Heart left ventricle (tissue), 16 donors: ENCODE results near the gene PACSIN1. TPM values are rescaled to one million over a fixed set of nuclear protein-coding genes. Genes with fewer than 3 reads are reported as not detected.

Experiments used
- ATAC-seq, 4 donors: fragments of 200-7000 bp; cut with Tn5 transposase; one replicate each; pipeline ENCODE4 v1.9.1; 2020 to 2022; ENCODE audit warnings: moderate library complexity in 4 of 4, mild to moderate bottlenecking in 3 of 4, moderate number of reproducible peaks in 1 of 4
- DNase-seq, 5 donors: peaks; one replicate each; pipeline ENCODE4 v3.0.0-alpha.2; 2020
- H3K27ac ChIP-seq, 12 donors: fragments of 200-600 bp; sonication (generic) in 4 of 12; one replicate each; pipeline versions ENCODE4 v1.5.0 to v1.8.0; 2016 to 2022; ENCODE audit warnings: mild to moderate bottlenecking in 2 of 12
- H3K27me3 ChIP-seq, 9 donors: fragments of 200-600 bp; sonication (generic) in 2 of 9; one replicate each; pipeline versions ENCODE4 v1.5.1 to v1.8.0; 2016 to 2022; ENCODE audit warnings: mild to moderate bottlenecking in 3 of 9
- H3K36me3 ChIP-seq, 9 donors: fragments of 200-600 bp; sonication (generic) in 2 of 9; one replicate each; pipeline versions ENCODE4 v1.5.0 to v1.8.0; 2018 to 2022; ENCODE audit warnings: mild to moderate bottlenecking in 2 of 9
- H3K4me1 ChIP-seq, 12 donors: fragments of 200-600 bp; sonication (generic) in 4 of 12; one replicate each; pipeline versions ENCODE4 v1.5.0 to v1.8.0; 2016 to 2022; ENCODE audit warnings: mild to moderate bottlenecking in 3 of 12
- H3K4me3 ChIP-seq, 12 donors: fragments of 200-600 bp; sonication (generic) in 4 of 12; one replicate each; pipeline versions ENCODE4 v1.5.0 to v1.8.0; 2017 to 2022; ENCODE audit warnings: mild to moderate bottlenecking in 9 of 12, moderate library complexity in 4 of 12
- H3K9me3 ChIP-seq, 12 donors: fragments of 200-600 bp; sonication (generic) in 4 of 12; one replicate each; pipeline versions ENCODE4 v1.5.0 to v1.8.0; 2016 to 2022; ENCODE audit warnings: mild to moderate bottlenecking in 1 of 12
- POLR2A ChIP-seq, 2 donors: fragments of 450-650 bp; IDR thresholded peaks; one replicate each; pipeline ENCODE4 v1.6.1; 2017; ENCODE audit warnings: antibody characterized with exemption in 2 of 2, mild to moderate bottlenecking in 2 of 2, moderate library complexity in 2 of 2
- WGBS, 4 donors: extraction: QIAGEN DNeasy Blood & Tissue Kit in 2 of 4; methylation state at CpG; one replicate each; pipeline versions ENCODE4 v1.1.5 to v1.1.7; 2013 to 2018; 5-methylcytosine and 5-hydroxymethylcytosine counted together
- intact Hi-C, 10 donors: fragments of 100-400 bp; cut with DNase I; formaldehyde crosslinking; loops; one replicate each; pipeline versions ENCODE4 v1.11.1 to v1.14.2; 2022
- polyA plus RNA-seq, 2 donors: library from polyadenylated mRNA; stranded (reverse); fragments of 200-250 nt; gene quantifications; one replicate each; pipeline ENCODE4 v1.2.3, GENCODE V29; 2013
- total RNA-seq, 9 donors: library from RNA; depleted of rRNA in 2 of 9; stranded (reverse); fragments of >200 nt in 2 of 9; fragmentation: NEBNext Ultra II Directional in 3 of 9; extraction: Animal tissue kit (Norgen Biotek cat#: 25700) in 3 of 9; gene quantifications; one replicate each; pipeline versions ENCODE4 v1.1.0 to v1.2.4, GENCODE V29; 2016 to 2023
- TF ChIP-seq, protein P1 (sequence below), 12 donors: fragments of 200-600 bp; sonication (generic) in 4 of 12; IDR thresholded peaks; one replicate each; pipeline versions ENCODE4 v1.5.0 to v1.8.0; 2018 to 2022; ENCODE audit warnings: antibody characterized with exemption in 12 of 12, mild to moderate bottlenecking in 5 of 12
- donor health status: ischemic (EF 13 %, LVEDD 7.1; RV severe dilation, severe dysfunction).
- donor health status: healthy with polysubstance abuse.
- donor health status: DM: no; HTN: yes; CAD: no.
- donor health status: DM: no; HTN: no; CAD: no.
- donor health status: ischemic (EF 25% LVEDD 6.9; RV normal size, moderate dysfunction).
- donor health status: ischemic (EF 25% LVEDD 5.7; RV mildly dilated, moderate dysfunction).
- donor health status: healthy.
- donor health status: DM: yes; HTN: yes; CAD: no.
- donor health status: ischemic (EF 35%, LVEDD 5.7; RV mildly dilated, moderate dysfunction).
- donor health status: nonischemic (EF 11% LVEDD 7.7; RV severe dilation, severe dysfunction).
- donor health status: DM: yes; HTN: yes; CAD: no.
- donor health status: PGD.
- donor health status: ischemic (EF 29% LVEDD 5.4; RV normal size, mild dysfunction).
- donor health status: nonischemic (EF 23%, LVEDD 6.1; RV moderate dilation, normal function).

PACSIN1 gene
- total and polyA plus RNA-seq, 11 donors: 1.6 to 12.7 (median 6.0) TPM

- no peak for ATAC-seq
- Histone ChIP-seq H3K9me3 (no peaks in the 10 kb centered on the region), H3K36me3 (no peaks in the 10 kb centered on the region), H3K27ac (no peak overlapping the region), H3K4me1 (peaks cover 0 to 17% (median 2%) of the 10 kb centered on the region in 12 donors), H3K4me3 (no peak overlapping the region), H3K27me3 (no peaks in the 10 kb centered on the region)
- TF ChIP-seq, protein P1, sequence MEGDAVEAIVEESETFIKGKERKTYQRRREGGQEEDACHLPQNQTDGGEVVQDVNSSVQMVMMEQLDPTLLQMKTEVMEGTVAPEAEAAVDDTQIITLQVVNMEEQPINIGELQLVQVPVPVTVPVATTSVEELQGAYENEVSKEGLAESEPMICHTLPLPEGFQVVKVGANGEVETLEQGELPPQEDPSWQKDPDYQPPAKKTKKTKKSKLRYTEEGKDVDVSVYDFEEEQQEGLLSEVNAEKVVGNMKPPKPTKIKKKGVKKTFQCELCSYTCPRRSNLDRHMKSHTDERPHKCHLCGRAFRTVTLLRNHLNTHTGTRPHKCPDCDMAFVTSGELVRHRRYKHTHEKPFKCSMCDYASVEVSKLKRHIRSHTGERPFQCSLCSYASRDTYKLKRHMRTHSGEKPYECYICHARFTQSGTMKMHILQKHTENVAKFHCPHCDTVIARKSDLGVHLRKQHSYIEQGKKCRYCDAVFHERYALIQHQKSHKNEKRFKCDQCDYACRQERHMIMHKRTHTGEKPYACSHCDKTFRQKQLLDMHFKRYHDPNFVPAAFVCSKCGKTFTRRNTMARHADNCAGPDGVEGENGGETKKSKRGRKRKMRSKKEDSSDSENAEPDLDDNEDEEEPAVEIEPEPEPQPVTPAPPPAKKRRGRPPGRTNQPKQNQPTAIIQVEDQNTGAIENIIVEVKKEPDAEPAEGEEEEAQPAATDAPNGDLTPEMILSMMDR (IDR thresholded peaks at IDR 0.05): no peak
- TF ChIP-seq POLR2A (IDR thresholded peaks at IDR 0.05): no peak
- intact Hi-C loops: no loop called here
- 88 to 91% (median 90%) methylated on average over 10 to 11 of the region's 11 CpGs for WGBS, 4 donors
- DNase-seq: no peak
Observed at GRCh38 chr6:34547701-34548644, 82.1 kb downstream of the PACSIN1 start.

GRCh38 chr6:34549026-34549803 is 83.3 kb downstream of the PACSIN1 start:
- H3K27me3 ChIP-seq: no peaks in the 10 kb centered on the region
- no peak for TF ChIP-seq POLR2A (IDR thresholded peaks at IDR 0.05)
- TF ChIP-seq, protein P1 (IDR thresholded peaks at IDR 0.05): no peak
- no peaks in the 10 kb centered on the region for H3K36me3 ChIP-seq
- H3K4me3 ChIP-seq: no peak overlapping the region
- intact Hi-C loops: no loop called here
- H3K4me1 ChIP-seq: peaks cover 0 to 17% (median 2%) of the 10 kb centered on the region in 12 donors
- whole genome bisulfite sequencing, 4 donors: 84 to 90% (median 85%) methylated on average over 13 to 16 of the region's 16 CpGs
- no peak for ATAC-seq
- no peaks in the 10 kb centered on the region for H3K9me3 ChIP-seq
- DNase-seq: no peak
- no peak overlapping the region for H3K27ac ChIP-seq

GRCh38 chr6:34549804-34550202 is 83.9 kb downstream of the PACSIN1 start:
- no peak overlapping the region for H3K27ac ChIP-seq
- peaks cover 0 to 17% (median 2%) of the 10 kb centered on the region in 12 donors for H3K4me1 ChIP-seq
- intact Hi-C loops: no loop called here
- H3K9me3 ChIP-seq: no peaks in the 10 kb centered on the region
- no peak for ATAC-seq
- H3K36me3 ChIP-seq: no peaks in the 10 kb centered on the region
- TF ChIP-seq POLR2A (IDR thresholded peaks at IDR 0.05): no peak
- TF ChIP-seq, protein P1 (IDR thresholded peaks at IDR 0.05): no peak
- WGBS, 4 donors: 69 to 90% (median 81%) methylated on average over 1 to 2 of the region's 2 CpGs
- H3K27me3 ChIP-seq: no peaks in the 10 kb centered on the region
- no peak overlapping the region for H3K4me3 ChIP-seq
- DNase-seq: no peak

GRCh38 chr6:34551720-34552119 is 85.8 kb downstream of the PACSIN1 start:
- whole genome bisulfite sequencing, 4 donors: 90 to 96% (median 93%) methylated on average over 8 of the region's 8 CpGs
- Histone ChIP-seq H3K27ac (no peak overlapping the region), H3K9me3 (no peaks in the 10 kb centered on the region), H3K4me3 (no peak overlapping the region), H3K4me1 (peaks cover 0 to 7% (median 0%) of the 10 kb centered on the region in 12 donors), H3K36me3 (no peaks in the 10 kb centered on the region), H3K27me3 (no peaks in the 10 kb centered on the region)
- ATAC-seq (no peak), DNase-seq (no peak)
- TF ChIP-seq, protein P1 (IDR thresholded peaks at IDR 0.05): no peak
- TF ChIP-seq POLR2A (IDR thresholded peaks at IDR 0.05): no peak
- intact Hi-C loops: no loop called here
